ENCODE measurements around the gene SCARB2. TPM values are rescaled to one million over a fixed set of nuclear protein-coding genes. Genes with fewer than 3 reads are reported as not detected.

The SCARB2 gene
- total RNA-seq, 2 donors from 2014 or later: 156 to 164 TPM

DNA sequence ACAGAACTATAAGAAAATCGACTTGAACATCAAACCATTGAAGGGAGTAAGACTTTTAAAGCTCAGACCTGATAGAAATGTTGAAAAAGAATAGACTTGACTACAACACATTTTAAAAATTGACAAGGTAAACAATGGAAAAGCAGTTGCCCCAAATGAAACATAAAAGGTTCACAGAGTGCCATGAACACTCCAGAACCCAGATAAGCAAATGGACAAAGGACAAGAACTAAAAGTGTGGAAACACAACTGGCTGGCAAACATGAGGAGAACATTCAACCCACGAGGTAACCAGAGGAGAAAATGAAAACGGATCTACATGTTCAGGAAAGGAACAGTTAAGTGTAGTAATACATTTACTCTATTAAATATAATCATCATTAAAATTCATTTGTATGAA lies 26.5 kb downstream of the SCARB2 start:
- intact Hi-C loops (cut with DNase I): loop anchor here (10.0 kb wide), 2 partner anchors 58 to 318 kb away; no protein-coding TSS in a partner anchor
- H3K36me3 ChIP-seq: no peaks in the 10 kb centered on the region
- H3K27ac ChIP-seq: no peak overlapping the region
- no peaks in the 10 kb centered on the region for H3K4me1 ChIP-seq
- no peak overlapping the region for H3K4me3 ChIP-seq
- DNase-seq: no peak
- TF ChIP-seq, protein P1, sequence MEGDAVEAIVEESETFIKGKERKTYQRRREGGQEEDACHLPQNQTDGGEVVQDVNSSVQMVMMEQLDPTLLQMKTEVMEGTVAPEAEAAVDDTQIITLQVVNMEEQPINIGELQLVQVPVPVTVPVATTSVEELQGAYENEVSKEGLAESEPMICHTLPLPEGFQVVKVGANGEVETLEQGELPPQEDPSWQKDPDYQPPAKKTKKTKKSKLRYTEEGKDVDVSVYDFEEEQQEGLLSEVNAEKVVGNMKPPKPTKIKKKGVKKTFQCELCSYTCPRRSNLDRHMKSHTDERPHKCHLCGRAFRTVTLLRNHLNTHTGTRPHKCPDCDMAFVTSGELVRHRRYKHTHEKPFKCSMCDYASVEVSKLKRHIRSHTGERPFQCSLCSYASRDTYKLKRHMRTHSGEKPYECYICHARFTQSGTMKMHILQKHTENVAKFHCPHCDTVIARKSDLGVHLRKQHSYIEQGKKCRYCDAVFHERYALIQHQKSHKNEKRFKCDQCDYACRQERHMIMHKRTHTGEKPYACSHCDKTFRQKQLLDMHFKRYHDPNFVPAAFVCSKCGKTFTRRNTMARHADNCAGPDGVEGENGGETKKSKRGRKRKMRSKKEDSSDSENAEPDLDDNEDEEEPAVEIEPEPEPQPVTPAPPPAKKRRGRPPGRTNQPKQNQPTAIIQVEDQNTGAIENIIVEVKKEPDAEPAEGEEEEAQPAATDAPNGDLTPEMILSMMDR (IDR thresholded peaks at IDR 0.05): no peak
- H3K9ac ChIP-seq (ENCODE audit: low read depth in 2 of 2, low read length in 2 of 2): no peak overlapping the region
- H3K27me3 ChIP-seq: no peaks in the 10 kb centered on the region
- no peaks in the 10 kb centered on the region for H3K9me3 ChIP-seq

DNA sequence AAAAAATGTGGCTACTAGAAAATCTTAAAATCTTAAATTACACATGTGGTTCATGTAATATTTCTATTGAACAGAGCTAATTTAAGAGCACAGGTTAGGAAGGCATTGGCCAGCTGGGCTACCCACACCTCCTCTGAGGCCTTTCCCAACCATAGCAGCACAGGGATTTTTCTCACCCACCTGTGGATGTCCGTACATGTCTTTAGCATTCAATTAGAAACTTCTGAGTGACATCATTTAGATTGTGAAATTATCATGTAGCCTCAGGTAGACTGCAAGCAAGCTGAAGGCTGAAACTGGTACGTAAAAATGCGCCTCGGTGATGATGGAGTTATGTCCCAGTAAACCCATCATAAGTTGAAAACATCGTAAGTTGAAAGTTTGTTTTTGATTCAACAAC lies 31.2 kb downstream of the SCARB2 start:
- Histone ChIP-seq H3K27ac (no peak overlapping the region), H3K27me3 (no peaks in the 10 kb centered on the region), H3K9ac (ENCODE audit: low read depth in 2 of 2, low read length in 2 of 2) (no peak overlapping the region), H3K9me3 (no peaks in the 10 kb centered on the region), H3K4me1 (no peaks in the 10 kb centered on the region), H3K36me3 (no peaks in the 10 kb centered on the region), H3K4me3 (no peak overlapping the region)
- TF ChIP-seq, protein P1 (IDR thresholded peaks at IDR 0.05): no peak
- DNase-seq: no peak
- intact Hi-C loops (cut with DNase I): loop anchor here (5.0 to 10.0 kb wide), 3 partner anchors 62 to 322 kb away; no protein-coding TSS in a partner anchor

DNA sequence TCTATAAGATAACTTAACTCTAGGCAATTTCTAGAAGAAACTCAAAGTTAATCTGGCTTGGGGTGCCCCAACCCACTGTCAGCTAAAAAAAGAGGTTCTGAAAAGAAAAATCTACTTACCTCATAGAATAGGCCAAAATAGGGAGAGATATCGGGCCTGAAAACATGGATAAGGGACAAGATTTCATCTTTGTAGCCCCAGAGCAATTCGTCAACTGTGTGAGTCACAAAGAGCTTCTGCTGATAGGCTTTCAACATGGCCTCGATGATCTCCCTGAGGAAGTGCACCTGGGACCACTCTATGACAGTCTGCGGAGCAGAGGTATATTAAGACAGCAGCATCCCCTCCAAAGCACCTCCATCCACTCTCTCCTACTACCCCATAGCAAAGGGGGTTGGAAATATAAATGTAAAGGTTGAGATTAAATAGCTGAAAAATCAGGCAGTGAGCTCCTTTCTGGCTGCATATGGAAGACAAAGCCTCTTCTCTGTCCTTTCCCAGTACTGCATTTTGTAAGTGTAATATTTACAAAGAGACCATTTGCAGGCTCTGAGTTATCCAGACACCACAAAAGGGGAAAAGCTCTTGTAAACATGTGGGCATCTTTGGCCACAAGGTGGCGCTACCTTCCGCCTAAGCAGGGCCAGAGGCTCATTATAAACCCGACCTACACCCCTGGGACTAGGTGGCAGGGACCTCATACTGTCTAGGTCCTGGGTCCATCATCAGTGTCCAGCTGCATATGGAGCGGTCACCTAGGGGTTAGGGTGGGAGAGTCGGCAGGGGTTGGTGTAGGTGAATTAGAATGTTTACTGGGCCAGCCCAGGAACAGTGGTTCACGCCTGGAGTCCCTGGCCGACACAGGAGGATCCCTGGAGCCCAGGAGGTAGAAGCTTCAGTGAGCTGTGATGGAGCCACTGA lies 34.0 kb downstream of the SCARB2 start:
- no peaks in the 10 kb centered on the region for H3K9me3 ChIP-seq
- intact Hi-C loops (cut with DNase I): loop anchor here (5.0 to 10.0 kb wide), 3 partner anchors 65 to 325 kb away; no protein-coding TSS in a partner anchor
- H3K4me1 ChIP-seq: no peaks in the 10 kb centered on the region
- no peaks in the 10 kb centered on the region for H3K27me3 ChIP-seq
- H3K4me3 ChIP-seq: no peak overlapping the region
- TF ChIP-seq, protein P1 (IDR thresholded peaks at IDR 0.05): peak; percentile 90
- peak; percentile 91 for DNase-seq
- H3K27ac ChIP-seq: no peak overlapping the region
- no peak overlapping the region for H3K9ac ChIP-seq (ENCODE audit: low read depth in 2 of 2, low read length in 2 of 2)
- no peaks in the 10 kb centered on the region for H3K36me3 ChIP-seq

DNA sequence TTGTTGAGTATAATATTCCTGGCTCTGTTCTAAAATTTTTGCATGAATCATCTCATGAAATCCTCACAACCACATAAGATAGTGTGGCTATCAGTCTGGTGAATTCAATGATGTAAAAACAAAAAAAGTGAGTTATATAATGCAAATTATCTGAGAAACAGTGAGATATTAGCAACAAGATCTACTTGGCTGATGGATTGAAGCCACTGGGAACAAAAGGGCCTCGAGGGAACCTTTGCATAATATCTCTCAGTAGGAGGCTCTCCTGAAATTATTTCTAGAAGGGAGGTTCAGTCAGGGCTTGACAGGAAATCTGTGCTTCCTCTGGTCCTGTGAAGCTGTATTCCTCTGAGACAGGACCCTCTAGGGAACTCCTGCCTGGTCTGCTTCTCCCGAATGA lies 35.3 kb downstream of the SCARB2 start:
- Histone ChIP-seq H3K4me3 (no peak overlapping the region), H3K27me3 (no peaks in the 10 kb centered on the region), H3K27ac (no peak overlapping the region), H3K36me3 (no peaks in the 10 kb centered on the region), H3K9me3 (no peaks in the 10 kb centered on the region), H3K4me1 (no peaks in the 10 kb centered on the region), H3K9ac (ENCODE audit: low read depth in 2 of 2, low read length in 2 of 2) (no peak overlapping the region)
- TF ChIP-seq, protein P1 (IDR thresholded peaks at IDR 0.05): no peak
- intact Hi-C loops (cut with DNase I): no loop called here
- no peak for DNase-seq

DNA sequence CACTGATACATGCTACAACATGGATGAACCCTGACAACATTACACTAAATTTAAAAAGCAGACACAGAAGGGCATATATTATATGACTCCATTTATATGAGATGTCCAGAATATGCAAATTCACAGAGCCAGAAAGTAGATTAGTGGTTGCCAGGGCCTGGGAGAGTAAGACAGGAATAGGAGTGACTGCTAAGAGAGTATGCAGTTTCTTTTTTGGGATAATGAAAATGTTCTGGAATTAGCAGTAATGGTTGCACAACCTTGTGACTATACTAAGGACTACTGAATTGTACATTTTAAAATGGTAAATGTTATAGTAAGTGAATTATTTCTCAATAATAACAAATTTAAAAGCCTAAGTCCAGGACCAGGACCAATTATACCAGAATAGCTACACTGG lies 35.9 kb downstream of the SCARB2 start:
- no peak for DNase-seq
- no peak overlapping the region for H3K4me3 ChIP-seq
- peaks cover 4% of the 10 kb centered on the region for H3K36me3 ChIP-seq
- no peak overlapping the region for H3K9ac ChIP-seq (ENCODE audit: low read depth in 2 of 2, low read length in 2 of 2)
- TF ChIP-seq, protein P1 (IDR thresholded peaks at IDR 0.05): no peak
- H3K9me3 ChIP-seq: no peaks in the 10 kb centered on the region
- intact Hi-C loops (cut with DNase I): no loop called here
- no peak overlapping the region for H3K27ac ChIP-seq
- H3K4me1 ChIP-seq: no peaks in the 10 kb centered on the region
- H3K27me3 ChIP-seq: no peaks in the 10 kb centered on the region
